ENCODE results near the gene ERC2. TPM values are rescaled to one million over a fixed set of nuclear protein-coding genes. Genes with fewer than 3 reads are reported as not detected.

ERC2 gene
- polyA plus RNA-seq, 3 donors from 2014 or later, result not detected

- no peaks in the 10 kb centered on the region for H3K27me3 Mint-ChIP-seq (ENCODE audit: low read depth in 3 of 3)
- H3K4me1 Mint-ChIP-seq, result no peaks in the 10 kb centered on the region
- H3K9me3 Mint-ChIP-seq, result peaks cover 0 to 5% (median 0%) of the 10 kb centered on the region in 6 donors
- DNase-seq, result no peak
- no peak overlapping the region for H3K4me3 Mint-ChIP-seq
- no peak overlapping the region for H3K27ac Mint-ChIP-seq
- H3K36me3 Mint-ChIP-seq, result no peaks in the 10 kb centered on the region
These were observed 278.1 kb downstream of the ERC2 start for GRCh38 chr3:56190130-56190529.

DNA sequence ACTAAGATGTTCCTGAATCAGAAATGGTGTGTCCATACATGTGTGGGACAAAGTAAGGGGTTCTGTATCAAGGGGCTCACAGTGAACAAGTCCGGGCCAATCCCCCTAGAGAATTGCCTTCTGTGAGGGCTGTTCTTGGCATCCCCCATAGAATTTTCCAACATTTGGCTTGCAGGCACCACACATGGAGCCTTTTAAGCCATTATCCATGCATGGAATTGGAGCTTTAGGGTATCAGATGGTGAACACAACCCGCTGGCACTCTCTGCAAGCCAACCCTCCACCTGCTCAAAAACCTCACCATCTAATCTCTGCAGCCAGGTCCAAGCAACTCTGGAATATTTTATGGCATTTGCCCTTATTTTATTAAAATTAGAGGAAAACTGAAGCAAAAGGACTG, 278.7 kb downstream of the ERC2 start:
- peaks cover 0 to 5% (median 0%) of the 10 kb centered on the region in 6 donors for H3K9me3 Mint-ChIP-seq
- H3K36me3 Mint-ChIP-seq, result no peaks in the 10 kb centered on the region
- H3K27ac Mint-ChIP-seq, result no peak overlapping the region
- no peaks in the 10 kb centered on the region for H3K27me3 Mint-ChIP-seq (ENCODE audit: low read depth in 3 of 3)
- H3K4me1 Mint-ChIP-seq, result no peaks in the 10 kb centered on the region
- no peak overlapping the region for H3K4me3 Mint-ChIP-seq
- no peak for DNase-seq

GRCh38 chr3:56188201-56188600, 280.1 kb downstream of the ERC2 start:
- no peak for DNase-seq
- no peak overlapping the region for H3K4me3 Mint-ChIP-seq
- H3K27me3 Mint-ChIP-seq (ENCODE audit: low read depth in 3 of 3), result no peaks in the 10 kb centered on the region
- H3K36me3 Mint-ChIP-seq, result no peaks in the 10 kb centered on the region
- H3K4me1 Mint-ChIP-seq, result no peaks in the 10 kb centered on the region
- H3K27ac Mint-ChIP-seq, result no peak overlapping the region
- peaks cover 0 to 5% (median 0%) of the 10 kb centered on the region in 6 donors for H3K9me3 Mint-ChIP-seq

GRCh38 chr3:56187051-56187450, 281.2 kb downstream of the ERC2 start:
- H3K27ac Mint-ChIP-seq, result no peak overlapping the region
- no peaks in the 10 kb centered on the region for H3K4me1 Mint-ChIP-seq
- no peak overlapping the region for H3K4me3 Mint-ChIP-seq
- H3K9me3 Mint-ChIP-seq, result peaks cover 0 to 5% (median 0%) of the 10 kb centered on the region in 6 donors
- H3K27me3 Mint-ChIP-seq (ENCODE audit: low read depth in 3 of 3), result no peaks in the 10 kb centered on the region
- no peak for DNase-seq
- H3K36me3 Mint-ChIP-seq, result no peaks in the 10 kb centered on the region

GRCh38 chr3:56185827-56186226, 282.4 kb downstream of the ERC2 start:
- DNase-seq, result no peak
- Mint-ChIP-seq H3K27me3 (ENCODE audit: low read depth in 3 of 3) (no peaks in the 10 kb centered on the region), H3K27ac (no peak overlapping the region), H3K36me3 (no peaks in the 10 kb centered on the region), H3K4me3 (no peak overlapping the region), H3K9me3 (peaks cover 0 to 5% (median 0%) of the 10 kb centered on the region in 6 donors), H3K4me1 (no peaks in the 10 kb centered on the region)

DNA sequence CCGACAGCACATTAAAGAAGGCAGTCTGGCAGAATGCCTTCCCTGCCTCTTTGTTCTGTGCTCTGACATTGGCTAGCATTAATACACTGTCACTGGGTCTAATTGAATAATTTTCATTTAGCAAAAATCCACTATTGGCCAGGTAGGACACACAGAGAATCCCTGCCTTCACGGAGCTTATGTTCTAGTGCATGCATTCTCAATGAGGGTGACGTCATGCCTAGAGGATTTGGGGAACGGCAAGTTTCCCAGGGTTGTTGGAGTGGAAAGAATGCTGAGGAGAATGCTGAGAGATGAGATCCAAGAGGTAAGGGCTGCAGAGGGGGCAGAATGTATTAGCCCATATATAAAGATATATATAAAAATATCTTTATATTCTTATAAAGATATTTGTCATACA, 284.7 kb downstream of the ERC2 start:
- Mint-ChIP-seq H3K9me3 (peaks cover 0 to 3% (median 0%) of the 10 kb centered on the region in 6 donors), H3K36me3 (no peaks in the 10 kb centered on the region), H3K4me1 (no peaks in the 10 kb centered on the region), H3K27me3 (ENCODE audit: low read depth in 3 of 3) (peaks cover 0 to 1% (median 0%) of the 10 kb centered on the region in 3 donors), H3K4me3 (no peak overlapping the region), H3K27ac (no peak overlapping the region)
- no peak for DNase-seq

- no peak overlapping the region for H3K4me3 Mint-ChIP-seq
- H3K27ac Mint-ChIP-seq, result no peak overlapping the region
- H3K9me3 Mint-ChIP-seq, result peaks cover 0 to 2% (median 0%) of the 10 kb centered on the region in 6 donors
- no peak for DNase-seq
- no peaks in the 10 kb centered on the region for H3K4me1 Mint-ChIP-seq
- H3K27me3 Mint-ChIP-seq (ENCODE audit: low read depth in 3 of 3), result peaks cover 0 to 1% (median 0%) of the 10 kb centered on the region in 3 donors
- H3K36me3 Mint-ChIP-seq, result no peaks in the 10 kb centered on the region
These were observed 287.8 kb downstream of the ERC2 start for GRCh38 chr3:56180433-56180832.

DNA sequence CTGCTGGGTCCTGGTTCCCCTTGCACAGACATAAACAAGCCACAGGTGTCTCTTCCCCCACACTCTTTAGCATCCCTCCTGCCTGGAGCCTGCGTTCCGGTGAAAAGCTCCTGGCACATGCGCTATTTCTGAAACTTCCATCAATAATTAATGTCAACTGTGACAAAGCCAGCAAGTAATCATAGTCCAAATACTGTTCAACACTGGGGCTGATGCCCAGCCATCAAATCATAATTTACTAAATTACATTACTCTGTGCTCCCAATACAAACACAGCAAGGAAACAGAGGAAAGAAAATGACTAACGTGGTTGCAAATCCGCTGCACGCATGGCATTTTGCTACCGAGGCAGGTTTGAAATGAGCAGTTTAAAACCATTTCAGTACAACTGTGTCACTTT, 294.7 kb downstream of the ERC2 start:
- peaks cover 0 to 5% (median 2%) of the 10 kb centered on the region in 6 donors for H3K9me3 Mint-ChIP-seq
- H3K27ac Mint-ChIP-seq, result no peak overlapping the region
- no peaks in the 10 kb centered on the region for H3K36me3 Mint-ChIP-seq
- H3K27me3 Mint-ChIP-seq (ENCODE audit: low read depth in 3 of 3), result peaks cover 0 to 2% (median 0%) of the 10 kb centered on the region in 3 donors
- no peak overlapping the region for H3K4me3 Mint-ChIP-seq
- no peak for DNase-seq
- no peaks in the 10 kb centered on the region for H3K4me1 Mint-ChIP-seq

DNA sequence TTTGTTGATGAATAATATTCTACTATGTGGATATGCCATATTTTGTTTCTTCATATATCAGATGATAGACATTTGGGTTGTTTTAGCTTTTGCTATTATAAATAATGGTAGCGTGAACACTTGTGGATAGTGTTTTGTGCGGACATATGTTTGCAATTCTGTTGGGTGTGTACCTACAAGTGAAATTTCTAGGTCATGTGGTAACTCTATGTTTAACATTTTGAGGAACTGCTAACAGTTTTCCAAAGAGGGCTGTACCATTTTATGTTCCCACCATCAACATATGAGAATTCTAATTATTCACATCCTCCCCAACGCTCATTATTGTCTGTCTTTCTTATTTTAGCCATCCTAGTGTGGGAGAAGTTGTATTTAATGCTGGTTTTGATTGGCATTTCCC, 303.8 kb downstream of the ERC2 start:
- no peaks in the 10 kb centered on the region for H3K4me1 Mint-ChIP-seq
- DNase-seq, result no peak

GRCh38 chr3:56157693-56158362, 310.4 kb downstream of the ERC2 start:
- no peak overlapping the region for H3K27ac Mint-ChIP-seq

More for the DNA sequence above, 303.8 kb downstream of the ERC2 start:
- Mint-ChIP-seq H3K9me3 (peaks cover 0 to 8% (median 4%) of the 10 kb centered on the region in 6 donors), H3K36me3 (no peaks in the 10 kb centered on the region), H3K27ac (no peak overlapping the region), H3K4me3 (no peak overlapping the region), H3K27me3 (ENCODE audit: low read depth in 3 of 3) (peaks cover 0 to 4% (median 0%) of the 10 kb centered on the region in 3 donors)

DNA sequence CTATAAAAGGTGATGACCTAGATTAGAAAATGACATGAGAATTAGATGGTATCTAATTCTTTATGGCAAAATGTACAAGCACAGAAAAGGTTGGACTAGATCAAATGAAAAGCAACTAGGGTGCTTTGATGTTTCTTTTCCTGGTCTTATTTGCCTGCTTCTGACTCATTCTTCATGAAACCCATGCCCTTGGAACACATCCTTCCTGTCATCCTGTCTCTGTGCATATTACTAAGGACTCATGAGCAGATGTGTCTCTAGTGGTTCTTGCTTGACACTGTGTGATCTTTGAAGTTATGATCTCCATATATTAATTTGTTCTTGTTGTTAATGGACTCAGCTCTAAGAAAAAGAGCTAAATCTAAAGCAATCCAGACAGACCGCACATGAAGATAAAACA, 314.0 kb downstream of the ERC2 start:
- Mint-ChIP-seq H3K4me3 (no peak overlapping the region), H3K9me3 (peaks cover 0 to 5% (median 2%) of the 10 kb centered on the region in 6 donors), H3K27me3 (ENCODE audit: low read depth in 3 of 3) (no peaks in the 10 kb centered on the region), H3K36me3 (no peaks in the 10 kb centered on the region), H3K27ac (no peak overlapping the region), H3K4me1 (no peaks in the 10 kb centered on the region)
- DNase-seq, result no peak

More at GRCh38 chr3:56157693-56158362, 310.4 kb downstream of the ERC2 start:
- Mint-ChIP-seq H3K4me1 (no peaks in the 10 kb centered on the region), H3K36me3 (no peaks in the 10 kb centered on the region), H3K9me3 (peaks cover 0 to 8% (median 6%) of the 10 kb centered on the region in 6 donors), H3K27me3 (ENCODE audit: low read depth in 3 of 3) (no peaks in the 10 kb centered on the region), H3K4me3 (no peak overlapping the region)
- no peak for DNase-seq

DNA sequence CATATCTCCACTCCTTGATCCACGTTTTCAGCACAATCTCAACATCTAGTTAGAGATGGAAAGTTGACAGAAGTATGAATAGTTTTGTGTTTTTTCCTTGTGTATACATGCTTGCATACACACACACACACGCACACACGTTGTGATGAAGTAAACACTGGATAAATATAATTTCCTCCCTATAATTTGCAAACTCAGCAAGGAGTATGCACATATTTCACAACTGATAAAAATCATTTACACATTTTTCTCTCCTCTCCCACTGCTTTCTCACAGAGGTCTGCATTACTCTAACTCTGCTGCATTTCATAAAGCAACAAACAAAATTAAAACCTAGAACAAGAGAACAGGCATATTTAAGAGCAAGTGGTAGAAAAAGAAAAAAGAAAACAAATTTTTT, 320.9 kb downstream of the ERC2 start:
- no peak overlapping the region for H3K4me3 Mint-ChIP-seq
- no peak for DNase-seq
- H3K4me1 Mint-ChIP-seq, result no peaks in the 10 kb centered on the region
- no peak overlapping the region for H3K27ac Mint-ChIP-seq
- no peaks in the 10 kb centered on the region for H3K9me3 Mint-ChIP-seq
- no peaks in the 10 kb centered on the region for H3K27me3 Mint-ChIP-seq (ENCODE audit: low read depth in 3 of 3)
- no peaks in the 10 kb centered on the region for H3K36me3 Mint-ChIP-seq

DNA sequence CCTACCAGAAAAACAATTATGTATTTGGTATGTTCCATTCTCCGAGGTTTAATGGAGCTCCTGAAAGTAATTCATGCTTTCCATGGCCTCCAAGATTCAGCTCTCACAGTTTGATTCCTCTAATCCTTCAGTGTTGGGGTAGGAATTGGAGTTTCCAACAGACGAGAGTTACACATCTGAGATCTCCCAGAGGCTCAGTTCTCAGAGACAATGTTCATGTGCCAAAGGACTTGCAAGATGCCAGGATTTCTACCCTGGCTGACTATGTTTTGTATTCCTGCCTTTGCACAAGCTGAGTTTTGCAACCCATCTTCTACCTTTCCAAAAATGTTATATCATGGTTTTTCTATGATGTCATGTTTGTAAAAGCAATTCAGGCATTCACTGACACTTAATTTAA, 322.9 kb downstream of the ERC2 start:
- H3K9me3 Mint-ChIP-seq, result peaks cover 0 to 2% (median 0%) of the 10 kb centered on the region in 6 donors
- no peak overlapping the region for H3K4me3 Mint-ChIP-seq
- H3K4me1 Mint-ChIP-seq, result no peaks in the 10 kb centered on the region
- no peaks in the 10 kb centered on the region for H3K36me3 Mint-ChIP-seq
- H3K27ac Mint-ChIP-seq, result no peak overlapping the region
- H3K27me3 Mint-ChIP-seq (ENCODE audit: low read depth in 3 of 3), result peaks cover 0 to 1% (median 0%) of the 10 kb centered on the region in 3 donors
- DNase-seq, result no peak

GRCh38 chr3:56144805-56145204, 323.5 kb downstream of the ERC2 start:
- Mint-ChIP-seq H3K27me3 (ENCODE audit: low read depth in 3 of 3) (peaks cover 0 to 1% (median 0%) of the 10 kb centered on the region in 3 donors), H3K36me3 (no peaks in the 10 kb centered on the region), H3K9me3 (peaks cover 0 to 2% (median 0%) of the 10 kb centered on the region in 6 donors), H3K27ac (no peak overlapping the region), H3K4me3 (no peak overlapping the region), H3K4me1 (no peaks in the 10 kb centered on the region)
- DNase-seq, result no peak

DNA sequence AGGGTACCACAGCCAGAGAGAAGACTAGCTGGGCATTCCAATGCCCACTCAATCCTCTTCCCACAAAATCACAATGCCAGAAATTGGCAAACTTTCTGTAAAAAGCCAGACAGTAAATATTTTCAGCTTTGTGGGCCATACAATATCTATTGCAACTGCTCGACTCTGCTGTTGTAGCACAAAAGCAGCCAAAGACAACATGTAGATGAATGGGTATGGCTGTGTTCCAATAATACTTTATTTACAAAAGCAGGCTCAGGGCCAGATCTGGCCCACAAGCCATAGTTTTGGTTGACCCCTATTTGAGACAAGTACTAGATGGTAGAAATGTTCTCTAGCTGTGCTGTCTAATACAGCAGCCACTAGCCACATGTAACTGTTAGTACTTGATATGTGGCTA, 330.9 kb downstream of the ERC2 start:
- Mint-ChIP-seq H3K4me3 (no peak overlapping the region), H3K9me3 (peaks cover 0 to 2% (median 0%) of the 10 kb centered on the region in 6 donors), H3K36me3 (no peaks in the 10 kb centered on the region), H3K4me1 (no peaks in the 10 kb centered on the region), H3K27me3 (ENCODE audit: low read depth in 3 of 3) (peaks cover 0 to 3% (median 0%) of the 10 kb centered on the region in 3 donors), H3K27ac (no peak overlapping the region)
- DNase-seq, result no peak
